Endothelial cell of umbilical vein (primary cell): Measurements from ENCODE around the gene ST13.

ENCODE experiments used
- EZH2 ChIP-seq: IDR thresholded peaks from 2 replicates; pipeline ENCODE4 v1.6.1; 2012; ENCODE audit warnings: borderline replicate concordance, low read depth, mild to moderate bottlenecking, moderate library complexity, low read length, inconsistent platforms; ENCODE audit not compliant: severe bottlenecking
- MYC ChIP-seq: IDR thresholded peaks from one replicate; pipeline ENCODE4 v1.6.1; 2011; ENCODE audit warnings: mild to moderate bottlenecking, low read depth, low read length
- POLR2A ChIP-seq: IDR thresholded peaks from 2 replicates; pipeline ENCODE4 v1.6.1; 2012; ENCODE audit warnings: low read depth, mild to moderate bottlenecking, control low read depth, low read length
- TF ChIP-seq, protein P1 (sequence below), 2 donors: IDR thresholded peaks; 1 replicate in 1 of 2; 2 replicates in 1 of 2; pipeline ENCODE4 v1.5.1; 2011; ENCODE audit warnings: low read length in 2 of 2, mild to moderate bottlenecking in 2 of 2, moderate library complexity in 2 of 2, control low read depth in 1 of 2, inconsistent platforms in 1 of 2, low read depth in 1 of 2; ENCODE audit not compliant: insufficient read depth in 1 of 2; ENCODE audit errors: extremely low read depth in 1 of 2

DNA sequence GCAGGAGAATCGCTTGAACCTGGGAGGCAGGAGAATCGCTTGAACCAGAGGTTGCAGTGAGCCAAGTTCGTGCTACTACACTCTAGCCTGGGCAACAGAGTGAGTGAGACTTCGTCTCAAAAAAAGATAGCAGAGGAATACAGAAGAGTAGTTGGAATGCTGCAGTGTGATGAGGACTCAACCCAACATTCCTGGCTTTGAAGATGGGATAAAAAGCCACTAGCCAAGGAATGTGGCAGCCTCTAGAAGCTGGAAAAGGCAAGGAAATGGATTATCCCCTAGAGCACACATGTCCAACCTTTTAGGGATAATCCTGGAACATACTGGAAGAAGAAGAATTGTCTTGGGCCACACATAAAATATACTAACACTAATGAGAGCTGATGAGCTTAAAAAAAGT is 51.2 kb downstream of the ST13 start:
- TF ChIP-seq, protein P1, sequence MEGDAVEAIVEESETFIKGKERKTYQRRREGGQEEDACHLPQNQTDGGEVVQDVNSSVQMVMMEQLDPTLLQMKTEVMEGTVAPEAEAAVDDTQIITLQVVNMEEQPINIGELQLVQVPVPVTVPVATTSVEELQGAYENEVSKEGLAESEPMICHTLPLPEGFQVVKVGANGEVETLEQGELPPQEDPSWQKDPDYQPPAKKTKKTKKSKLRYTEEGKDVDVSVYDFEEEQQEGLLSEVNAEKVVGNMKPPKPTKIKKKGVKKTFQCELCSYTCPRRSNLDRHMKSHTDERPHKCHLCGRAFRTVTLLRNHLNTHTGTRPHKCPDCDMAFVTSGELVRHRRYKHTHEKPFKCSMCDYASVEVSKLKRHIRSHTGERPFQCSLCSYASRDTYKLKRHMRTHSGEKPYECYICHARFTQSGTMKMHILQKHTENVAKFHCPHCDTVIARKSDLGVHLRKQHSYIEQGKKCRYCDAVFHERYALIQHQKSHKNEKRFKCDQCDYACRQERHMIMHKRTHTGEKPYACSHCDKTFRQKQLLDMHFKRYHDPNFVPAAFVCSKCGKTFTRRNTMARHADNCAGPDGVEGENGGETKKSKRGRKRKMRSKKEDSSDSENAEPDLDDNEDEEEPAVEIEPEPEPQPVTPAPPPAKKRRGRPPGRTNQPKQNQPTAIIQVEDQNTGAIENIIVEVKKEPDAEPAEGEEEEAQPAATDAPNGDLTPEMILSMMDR (IDR thresholded peaks at IDR 0.05; ENCODE audit: extremely low read depth in 1 of 2, insufficient read depth in 1 of 2, low read depth in 1 of 2, low read length in 2 of 2), result no peak
- TF ChIP-seq MYC (no peak), POLR2A (no peak), EZH2 (no peak)
